Activated gamma-delta T cell treated with anti-CD3 and anti-CD28 coated beads, Interleukin-2, amount 50 U/mL, for 16 hours (primary cell): ENCODE data around the gene FBXL13.
"Not testable (repeated sequence)": the region's sequence is repeated elsewhere in the genome, so short reads cannot be mapped to it uniquely, and the experiment has no call there.

Experiments
- DNase-seq: peaks from one replicate; pipeline ENCODE4 v3.0.0-alpha.2; 2020; ENCODE audit warnings: low read depth

Gene FBXL13

DNA sequence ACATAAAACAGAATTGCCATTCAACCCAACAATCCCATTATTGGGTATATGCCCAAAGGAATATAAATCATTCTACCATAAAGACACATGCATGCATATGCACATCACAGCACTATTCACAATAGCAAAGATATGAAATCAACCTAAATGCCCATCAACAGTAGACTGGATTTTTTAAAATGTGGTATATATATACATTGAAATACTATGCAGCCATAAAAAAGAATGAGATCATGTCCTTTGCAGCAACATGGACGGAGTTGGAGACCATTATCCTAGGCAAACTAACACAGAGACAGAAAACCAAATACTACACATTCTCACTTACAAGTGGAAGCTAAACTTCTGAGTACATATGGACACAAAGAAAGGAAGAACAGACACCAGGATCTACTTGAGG is 51.0 kb downstream of the FBXL13 start:
- not testable (repeated sequence) for DNase-seq

DNA sequence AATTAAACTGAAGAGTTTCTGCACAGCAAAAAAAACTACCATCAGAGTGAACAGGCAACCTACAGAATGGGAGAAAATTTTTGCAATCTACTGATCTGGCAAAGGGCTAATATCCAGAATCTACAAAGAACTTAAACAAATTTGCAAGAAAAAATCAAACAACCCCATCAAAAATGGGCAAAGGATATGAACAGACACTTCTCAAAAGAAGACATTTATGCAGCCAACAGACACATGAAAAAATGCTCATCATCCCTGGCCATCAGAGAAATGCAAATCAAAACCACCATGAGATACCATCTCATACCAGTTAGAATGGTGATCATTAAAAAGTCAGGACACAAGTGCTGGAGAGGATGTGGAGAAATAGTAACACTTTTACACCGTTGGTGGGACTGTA is 53.1 kb downstream of the FBXL13 start:
- not testable (repeated sequence) for DNase-seq

DNA sequence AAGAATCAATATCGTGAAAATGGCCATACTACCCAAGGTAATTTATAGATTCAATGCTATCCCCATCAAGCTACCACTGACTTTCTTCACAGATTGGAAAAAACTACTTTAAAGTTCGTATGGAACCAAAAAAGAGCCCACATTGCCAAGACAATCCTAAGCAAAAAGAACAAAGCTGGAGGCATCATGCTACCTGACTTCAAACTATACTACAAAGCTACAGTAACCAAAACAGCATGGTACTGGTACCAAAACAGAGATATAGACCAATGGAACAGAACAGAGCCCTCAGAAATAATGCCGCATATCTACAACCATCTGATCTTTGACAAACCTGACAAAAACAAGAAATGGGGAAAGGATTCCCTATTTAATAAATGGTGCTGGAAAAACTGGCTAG is 53.7 kb downstream of the FBXL13 start:
- not testable (repeated sequence) for DNase-seq

DNA sequence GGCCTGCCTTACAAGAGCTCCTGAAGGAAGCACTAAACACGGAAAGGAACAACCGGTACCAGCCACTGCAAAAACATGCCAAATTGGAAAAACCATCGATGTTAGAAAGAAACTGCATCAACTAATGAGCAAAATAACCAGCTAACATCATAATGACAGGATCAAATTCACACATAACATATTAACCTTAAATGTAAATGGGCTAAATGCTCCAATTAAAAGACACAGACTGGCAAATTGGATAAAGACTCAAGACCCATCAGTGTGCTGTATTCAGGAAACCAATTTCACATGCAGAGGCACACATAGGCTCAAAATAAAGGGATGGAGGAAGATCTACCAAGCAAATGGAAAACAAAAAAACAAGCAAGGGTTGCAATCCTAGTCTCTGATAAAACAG is 56.3 kb downstream of the FBXL13 start:
- DNase-seq, result not testable (repeated sequence)

DNA sequence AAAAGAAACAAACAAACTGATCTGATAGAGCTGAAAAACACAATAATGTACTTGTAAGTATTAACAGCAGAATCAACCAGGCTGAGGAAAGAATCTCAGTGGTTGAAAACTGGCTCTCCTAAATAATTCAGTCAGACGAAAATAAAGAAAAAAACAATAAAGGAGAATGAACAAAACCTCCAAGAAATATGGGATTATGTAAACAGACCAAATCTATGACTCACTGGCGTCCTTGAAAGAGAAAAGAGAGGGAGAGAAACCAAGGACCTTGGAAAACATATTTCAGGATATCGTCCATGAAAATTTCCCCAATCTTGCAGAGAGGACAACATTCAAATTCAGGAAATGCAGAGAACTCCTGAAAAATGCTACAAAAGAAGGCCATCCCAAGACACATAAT is 62.9 kb downstream of the FBXL13 start:
- DNase-seq, result no peak

DNA sequence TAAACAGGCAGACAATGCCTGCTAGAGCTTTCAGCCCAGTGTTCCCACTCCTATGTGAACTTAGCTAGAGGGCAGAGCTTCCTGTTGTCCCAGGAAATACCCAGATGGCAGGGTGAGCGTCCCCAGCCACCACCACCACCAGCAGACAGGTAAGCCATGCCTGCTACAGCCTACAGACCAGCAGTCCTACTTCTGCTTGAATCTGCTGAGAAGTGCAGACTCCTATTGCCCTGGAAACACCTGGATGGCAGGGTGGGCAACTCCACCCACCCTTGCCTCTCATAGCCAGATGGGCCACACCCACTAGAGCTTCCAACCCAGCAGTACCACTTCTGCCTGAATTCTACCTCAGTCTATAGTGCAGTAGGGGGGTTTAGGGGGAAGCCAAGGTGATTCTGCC is 64.4 kb downstream of the FBXL13 start:
- no peak for DNase-seq

DNA sequence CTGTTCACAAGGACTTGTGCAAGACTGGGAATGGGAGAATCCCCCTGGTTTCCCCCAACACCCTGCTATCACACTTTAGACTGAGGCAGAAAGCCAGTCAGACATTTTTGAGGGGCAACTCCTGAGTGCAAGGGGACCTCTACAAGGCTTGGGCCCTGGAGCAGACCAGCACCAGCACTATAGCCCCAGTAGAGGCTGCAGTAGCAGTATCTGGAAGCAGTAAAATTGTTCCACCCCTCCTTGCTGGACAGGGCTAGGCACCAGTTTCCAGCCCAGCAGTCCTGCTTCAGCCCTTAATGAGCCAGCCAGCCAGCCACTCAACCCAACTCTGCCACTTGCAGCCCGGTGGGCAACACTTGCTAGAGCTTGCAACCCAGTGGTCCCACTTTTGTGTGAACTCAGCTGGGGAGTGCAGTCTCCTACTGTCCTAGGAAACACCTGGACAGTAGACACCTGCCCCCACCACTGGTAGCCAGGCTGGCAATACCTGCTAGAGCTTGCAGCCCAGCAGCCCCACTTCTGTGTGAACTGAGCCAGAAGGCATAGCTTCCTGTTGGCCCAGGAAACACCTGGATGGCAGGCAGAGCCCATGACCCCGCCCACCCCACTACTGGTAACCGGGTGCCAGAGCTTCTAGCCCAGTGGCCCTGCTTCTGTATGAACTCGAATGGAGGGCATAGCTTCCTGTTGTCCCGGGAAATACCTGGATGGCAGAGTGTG is 65.0 kb downstream of the FBXL13 start:
- DNase-seq, result no peak

DNA sequence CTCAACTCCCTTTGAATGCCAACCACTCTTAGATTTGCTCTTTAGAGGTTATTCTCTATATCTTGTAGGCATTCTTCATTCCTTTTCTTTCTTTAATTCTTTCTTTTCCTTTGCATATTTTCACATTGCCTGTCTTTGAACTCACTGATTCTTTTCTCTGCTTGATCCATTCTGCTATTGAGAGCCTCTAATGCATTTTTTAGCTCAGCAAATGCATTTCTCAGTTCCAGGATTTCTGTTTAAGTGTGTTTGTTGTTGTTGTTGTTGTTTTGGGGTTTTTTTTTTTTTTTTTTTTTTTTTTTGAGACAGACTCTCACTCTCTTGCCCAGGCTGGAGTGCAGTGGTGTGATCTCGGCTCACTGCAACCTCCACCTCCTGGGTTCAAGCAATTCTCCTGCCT is 71.6 kb downstream of the FBXL13 start:
- no peak for DNase-seq

DNA sequence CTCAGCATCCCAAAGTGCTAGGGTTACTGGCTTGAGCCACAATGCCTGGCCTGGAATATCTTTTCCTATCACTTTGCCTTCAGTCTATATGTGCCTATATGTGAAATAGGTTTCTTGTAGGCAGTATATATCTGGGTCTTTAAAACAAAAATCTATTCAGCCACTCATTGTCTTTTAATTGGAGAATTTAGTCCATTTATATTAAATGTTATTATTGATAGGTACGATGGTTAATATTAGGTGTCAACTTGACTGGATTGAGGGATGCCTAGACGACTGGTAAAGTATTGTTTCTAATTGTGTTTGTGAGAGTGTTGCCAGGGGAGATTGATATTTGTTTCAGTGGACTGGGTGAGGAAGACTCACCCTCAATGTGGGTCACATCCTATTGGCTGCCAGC is 73.4 kb downstream of the FBXL13 start:
- DNase-seq, result no peak

DNA sequence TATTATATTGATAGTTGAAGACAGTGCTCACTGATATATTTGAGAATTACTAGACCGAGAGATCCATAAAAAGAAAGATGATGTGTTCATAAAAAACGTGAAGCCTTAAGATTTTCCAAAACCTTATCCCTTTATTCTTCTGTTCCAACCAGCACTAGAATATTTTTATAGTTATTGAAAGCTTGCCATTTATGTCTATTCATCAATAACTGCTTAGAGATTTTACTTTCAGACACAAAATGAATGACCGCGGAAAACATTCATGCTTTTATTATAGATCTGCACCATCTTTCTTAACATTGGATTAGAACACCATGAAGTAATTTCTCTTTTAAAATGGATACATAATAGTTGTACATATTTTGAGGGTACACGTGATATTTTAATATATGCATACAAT is 77.6 kb downstream of the FBXL13 start:
- DNase-seq, result no peak

DNA sequence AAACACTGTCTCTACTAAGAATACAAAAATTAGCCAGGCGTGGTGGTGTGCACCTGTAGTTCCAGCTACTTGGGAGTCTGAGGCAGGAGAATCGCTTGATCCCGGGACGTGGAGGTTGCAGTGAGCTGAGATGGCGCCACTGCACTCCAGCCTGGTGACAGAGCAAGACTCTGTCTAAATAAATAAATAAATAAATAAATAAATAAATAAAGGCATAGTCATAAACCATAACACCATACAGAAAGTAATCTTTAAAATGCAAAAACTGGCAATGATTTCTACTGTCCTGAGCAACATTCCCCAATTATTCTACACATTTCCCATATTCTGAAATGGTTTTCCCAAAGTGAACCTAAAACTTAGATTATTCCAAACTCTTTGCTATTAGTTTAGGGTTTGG is 79.0 kb downstream of the FBXL13 start:
- DNase-seq, result not testable (repeated sequence)

DNA sequence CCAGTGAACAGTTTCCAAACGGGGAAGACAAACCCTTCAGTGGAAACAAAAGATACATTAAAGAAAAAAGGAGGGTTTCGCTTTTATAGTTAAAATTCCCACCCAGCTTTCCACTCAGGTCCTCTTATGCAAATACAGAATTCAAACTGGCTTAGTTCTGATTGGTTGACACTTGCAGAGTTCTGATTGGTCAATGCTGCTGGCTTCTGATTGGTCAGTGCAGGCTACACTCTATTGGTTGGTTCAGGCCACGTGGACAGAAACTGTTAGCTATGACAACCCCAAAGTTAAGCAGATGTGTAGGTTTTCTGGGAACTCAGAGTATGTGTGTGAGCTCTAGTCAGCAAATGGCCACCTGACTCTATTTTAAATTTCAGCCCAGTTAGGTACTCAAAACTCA is 80.0 kb downstream of the FBXL13 start:
- no peak for DNase-seq

DNA sequence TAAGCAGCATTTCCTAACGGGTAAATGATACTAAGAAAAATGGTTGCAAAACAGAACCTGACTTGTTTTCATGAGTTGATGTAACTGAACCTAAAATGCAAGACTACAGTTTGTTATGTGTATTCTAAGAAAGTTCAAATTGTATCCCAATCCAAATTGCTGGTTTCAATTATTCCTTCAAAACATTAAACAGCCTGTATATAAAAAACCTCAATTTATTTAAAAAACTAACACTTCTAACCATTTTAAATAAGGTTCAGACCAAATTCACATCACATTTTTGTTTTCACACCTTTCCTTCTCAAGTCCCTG is 80.9 kb downstream of the FBXL13 start:
- no peak for DNase-seq

DNA sequence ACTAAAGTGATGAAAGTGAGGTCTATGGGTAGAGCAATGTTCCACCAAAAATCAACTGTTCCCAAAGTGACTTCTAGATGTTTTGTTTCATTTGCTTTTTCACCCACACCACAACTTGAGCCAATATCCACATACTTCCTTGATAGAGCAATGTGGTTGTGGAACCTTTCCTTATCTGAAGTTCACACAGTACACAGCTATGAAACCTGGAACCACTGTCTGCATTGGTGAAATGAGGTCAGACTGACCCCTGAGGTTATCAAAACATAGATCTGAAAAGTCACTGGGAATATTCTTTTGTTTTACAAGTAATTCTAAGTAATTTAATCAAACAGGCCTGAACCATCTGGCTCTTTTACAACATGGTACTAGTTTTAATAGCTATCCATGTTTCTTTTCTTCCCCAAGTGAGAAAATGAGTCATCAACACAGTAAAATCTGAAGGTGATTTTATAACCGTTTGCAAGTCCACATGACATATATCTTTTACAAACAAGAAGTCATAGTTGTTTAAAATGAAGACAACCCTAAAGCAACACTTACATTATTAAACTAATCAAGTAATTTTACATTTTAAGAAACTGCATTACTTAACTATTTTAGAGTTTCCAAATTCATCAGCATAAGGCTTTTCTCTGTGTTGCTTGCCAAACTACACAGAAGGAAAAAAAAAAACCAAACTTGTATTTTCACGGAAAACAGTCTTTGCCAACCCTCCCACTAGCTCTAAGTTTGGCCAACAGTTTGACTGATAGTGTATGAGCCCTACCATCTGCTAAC is 81.5 kb downstream of the FBXL13 start:
- no peak for DNase-seq

DNA sequence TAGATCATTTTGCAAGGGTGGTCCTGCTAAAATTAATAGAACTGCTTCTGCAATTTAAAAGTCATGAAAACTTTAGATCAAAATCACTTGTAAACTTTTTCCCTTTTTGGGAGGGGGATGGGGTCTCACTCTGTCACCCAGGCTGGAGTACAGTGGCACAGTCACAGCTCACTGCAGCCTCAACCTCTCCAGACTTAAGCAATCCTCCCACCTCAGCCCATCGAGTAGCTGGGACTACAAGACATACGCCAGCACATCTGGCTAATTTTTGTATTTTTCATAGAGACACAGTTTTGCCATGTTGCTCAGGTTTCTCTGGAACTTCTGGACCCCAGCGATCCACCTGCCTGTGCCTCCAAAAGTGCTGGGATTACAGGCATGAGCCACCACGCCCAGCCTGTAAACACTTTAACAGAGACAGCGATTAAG is 82.1 kb downstream of the FBXL13 start:
- no peak for DNase-seq

DNA sequence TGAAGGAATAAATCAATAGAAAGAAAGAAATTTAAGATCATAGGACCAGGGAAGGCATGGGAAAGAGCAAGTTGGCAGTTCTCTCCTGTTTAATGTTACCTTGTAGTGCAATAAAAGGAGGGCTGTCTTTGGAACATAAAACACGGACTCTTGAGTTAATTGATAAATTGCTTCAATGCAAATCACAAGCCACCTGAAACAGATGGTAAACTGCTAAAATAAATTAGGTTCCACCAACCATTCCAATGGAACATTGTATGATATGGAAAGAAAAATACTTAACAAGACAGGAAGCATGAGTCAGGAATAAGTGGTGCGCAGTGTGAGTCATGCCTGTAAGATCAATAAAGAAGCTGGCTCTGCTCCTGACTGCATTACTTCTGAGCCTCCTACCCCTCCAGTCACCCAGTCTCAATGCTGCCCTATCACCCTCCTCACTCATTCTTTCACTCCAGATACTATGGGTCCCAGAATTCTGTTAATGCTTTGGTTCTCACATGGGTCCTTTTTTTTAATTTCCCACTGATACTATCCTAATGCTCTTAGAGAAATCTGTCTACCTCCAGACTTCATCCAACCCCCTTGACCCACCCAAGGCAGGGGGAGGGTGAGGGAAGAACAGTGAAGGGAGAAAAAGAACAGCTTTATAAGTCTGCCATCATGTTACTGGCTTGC is 82.9 kb downstream of the FBXL13 start:
- DNase-seq, result no peak

DNA sequence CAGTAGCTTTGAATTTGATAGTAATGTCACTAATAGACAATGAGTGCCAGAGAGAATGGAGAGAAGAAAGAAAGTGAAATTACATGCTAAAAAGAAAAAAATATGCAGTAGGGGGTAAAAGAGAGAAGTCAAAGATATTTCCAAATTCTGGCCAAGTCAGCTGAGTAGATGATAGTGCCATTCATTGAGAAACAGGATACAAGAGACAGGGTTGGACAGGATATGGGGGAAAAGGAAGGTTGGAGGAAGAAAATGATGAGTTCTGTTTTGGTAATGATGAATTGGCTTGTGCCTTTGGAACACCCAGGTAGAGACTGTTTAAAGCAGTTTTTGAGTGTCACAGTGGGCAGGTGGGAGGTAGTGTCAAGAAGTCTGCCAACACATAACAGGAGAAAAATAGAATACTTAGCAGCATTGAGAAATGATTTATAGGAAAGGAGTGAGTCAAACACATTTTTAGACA is 83.5 kb downstream of the FBXL13 start:
- no peak for DNase-seq

DNA sequence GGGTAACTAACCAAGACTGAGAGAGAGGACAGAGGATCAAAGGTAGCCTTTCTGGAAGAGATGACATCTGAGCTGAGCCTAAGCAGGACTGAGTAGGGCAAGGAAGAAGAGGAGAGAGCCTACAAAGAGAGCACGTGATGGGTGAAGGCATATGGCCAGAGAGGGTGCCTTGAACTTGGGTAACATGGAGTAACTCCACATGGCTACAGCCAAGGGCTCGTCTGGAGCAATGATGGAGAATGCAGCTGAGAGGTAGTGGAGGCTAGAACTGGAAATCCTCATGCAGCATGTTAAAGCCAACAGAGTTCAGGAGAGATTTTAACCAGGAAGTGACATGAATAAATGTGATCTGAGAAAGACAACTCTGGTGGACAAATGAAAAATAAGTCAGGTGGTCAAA is 84.0 kb downstream of the FBXL13 start:
- no peak for DNase-seq

DNA sequence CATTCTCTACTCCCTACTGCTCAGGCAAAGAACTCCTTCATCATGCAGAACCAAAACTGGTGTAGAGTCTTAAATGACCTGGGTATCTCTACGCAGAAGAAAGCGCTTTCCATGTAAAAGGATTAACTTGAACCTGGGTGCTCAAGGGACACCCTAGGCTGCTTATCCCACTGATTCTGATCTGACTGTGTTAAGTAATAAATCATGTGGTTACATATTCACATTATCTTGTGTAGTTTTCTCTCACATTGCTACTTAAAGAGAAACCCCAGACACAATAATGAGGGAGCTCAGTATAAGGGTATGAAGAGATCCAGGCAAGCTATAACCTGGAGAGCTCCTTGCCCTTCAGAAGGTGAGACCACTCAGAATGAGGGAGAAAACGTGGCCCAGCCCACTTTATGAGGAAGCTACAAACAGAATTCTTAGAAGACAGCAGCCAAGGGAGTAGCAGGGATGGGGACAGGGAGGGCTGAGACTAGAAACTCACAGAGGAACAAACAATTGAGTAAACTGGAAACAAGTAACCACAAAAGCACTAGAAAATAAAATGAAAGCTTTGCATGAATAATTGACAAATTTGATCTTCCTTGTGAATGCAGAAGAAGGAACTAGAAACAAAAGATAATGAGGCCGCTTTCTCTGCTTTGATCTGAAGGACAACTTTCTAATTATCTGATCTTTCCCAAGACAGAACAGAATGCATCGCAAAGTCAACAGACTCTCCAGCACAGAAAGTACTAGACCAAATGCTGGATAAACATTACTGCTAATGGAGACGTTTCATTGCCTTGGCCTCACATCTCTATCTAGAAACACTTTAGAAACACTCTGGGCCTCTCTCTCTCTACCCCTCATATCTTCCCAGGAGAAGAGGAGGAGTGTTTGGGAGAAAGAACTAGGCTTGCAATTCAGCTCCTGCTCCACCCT is 85.7 kb downstream of the FBXL13 start:
- no peak for DNase-seq

DNA sequence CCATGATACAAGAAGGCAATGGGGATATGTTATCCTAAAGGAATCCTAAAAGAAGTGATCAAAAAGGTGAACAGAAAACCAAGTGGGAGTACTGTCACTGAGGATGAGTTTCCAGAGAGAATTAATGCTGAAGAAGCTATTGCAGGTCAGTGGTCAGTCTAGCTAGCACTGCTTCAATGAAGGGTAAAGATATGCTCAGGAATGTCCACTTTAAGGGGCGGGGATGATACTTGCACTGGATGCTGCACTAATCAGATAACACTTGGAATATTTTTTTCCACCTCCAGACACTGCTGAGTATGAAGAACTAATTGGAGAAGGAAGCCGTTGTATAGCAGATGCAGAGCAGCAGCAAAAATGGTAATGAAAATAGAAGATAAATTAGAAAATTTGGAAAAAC is 86.5 kb downstream of the FBXL13 start:
- DNase-seq, result no peak

DNA sequence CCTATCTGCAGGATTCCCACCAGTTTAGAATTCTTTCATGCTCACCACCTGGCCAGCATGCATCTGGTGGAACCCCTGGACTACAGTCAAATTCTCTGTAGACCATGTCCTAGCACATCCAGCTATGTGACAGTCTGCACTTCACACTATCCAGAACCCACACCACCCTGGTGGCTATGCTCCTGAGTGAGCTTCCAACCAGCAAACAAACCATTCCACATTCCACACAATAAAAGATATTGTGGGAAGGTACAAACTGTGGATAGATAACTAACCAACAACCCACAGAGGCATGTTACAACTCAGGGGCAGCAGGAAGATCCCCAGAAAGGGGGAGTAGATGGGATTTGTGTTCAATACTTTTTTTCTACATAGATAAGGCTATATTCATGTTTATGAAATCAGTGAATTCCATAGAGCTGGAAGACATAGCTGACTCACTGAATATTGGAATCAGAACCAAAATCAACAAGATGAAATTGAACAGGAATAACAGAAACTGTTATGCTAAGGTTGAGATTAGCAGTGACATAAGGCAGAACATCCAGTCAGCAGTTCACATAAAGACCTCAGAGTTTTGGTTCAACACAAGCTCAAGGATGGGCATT is 89.3 kb downstream of the FBXL13 start:
- no peak for DNase-seq

DNA sequence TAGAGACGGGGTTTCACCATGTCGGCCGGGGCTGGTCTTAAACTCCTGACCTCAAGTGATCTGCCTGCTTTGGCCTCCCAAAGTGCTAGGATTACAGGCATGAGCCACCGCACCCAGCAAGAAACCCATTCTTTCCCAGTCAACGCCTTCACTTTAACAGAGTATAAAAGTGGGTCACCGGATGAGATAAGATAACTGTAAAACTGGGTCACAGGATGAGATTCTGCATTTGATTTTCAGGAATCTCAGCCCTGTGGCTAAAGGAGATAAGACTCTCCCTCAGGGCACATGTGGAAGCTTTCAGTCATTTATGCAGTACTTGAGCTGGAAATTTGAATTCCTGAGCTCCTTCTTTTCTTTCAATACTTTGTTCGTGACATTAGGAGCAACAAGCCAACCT is 91.0 kb downstream of the FBXL13 start:
- no peak for DNase-seq
